Fibroblast of skin of abdomen (primary cell): ENCODE data around the gene HMCES.
"Not testable (repeated sequence)": the region's sequence is repeated elsewhere in the genome, so short reads cannot be mapped to it uniquely, and the experiment has no call there.

Experiments
- DNase-seq: peaks from one replicate; pipeline ENCODE4 v3.0.0-alpha.2; 2013

Gene HMCES

GRCh38 chr3:129323651-129324294 is 45.1 kb downstream of the HMCES start:
- DNase-seq: no peak

- no peak for DNase-seq
Measured at GRCh38 chr3:129324855-129325254, 46.2 kb downstream of the HMCES start.

DNA sequence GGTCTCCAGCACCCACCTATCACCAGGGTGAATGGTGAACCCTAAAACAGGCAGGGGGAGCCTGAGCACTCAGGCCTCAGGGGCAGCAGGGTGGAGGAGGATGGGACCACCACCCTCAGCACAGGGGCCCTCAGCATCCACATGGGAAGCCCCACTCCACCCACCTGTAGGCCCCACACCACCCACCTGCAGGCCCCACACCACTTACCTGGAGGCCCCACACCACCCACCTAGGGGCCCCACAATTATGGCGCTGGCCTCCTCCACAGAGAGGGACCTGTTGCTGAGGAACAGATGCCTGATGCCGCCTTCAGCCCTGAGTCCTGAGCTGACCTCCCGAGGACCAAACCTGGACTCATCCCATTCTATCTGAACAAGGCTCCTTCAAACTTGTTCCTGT is 46.7 kb downstream of the HMCES start:
- no peak for DNase-seq

GRCh38 chr3:129326138-129326537 is 47.5 kb downstream of the HMCES start:
- DNase-seq: no peak

DNA sequence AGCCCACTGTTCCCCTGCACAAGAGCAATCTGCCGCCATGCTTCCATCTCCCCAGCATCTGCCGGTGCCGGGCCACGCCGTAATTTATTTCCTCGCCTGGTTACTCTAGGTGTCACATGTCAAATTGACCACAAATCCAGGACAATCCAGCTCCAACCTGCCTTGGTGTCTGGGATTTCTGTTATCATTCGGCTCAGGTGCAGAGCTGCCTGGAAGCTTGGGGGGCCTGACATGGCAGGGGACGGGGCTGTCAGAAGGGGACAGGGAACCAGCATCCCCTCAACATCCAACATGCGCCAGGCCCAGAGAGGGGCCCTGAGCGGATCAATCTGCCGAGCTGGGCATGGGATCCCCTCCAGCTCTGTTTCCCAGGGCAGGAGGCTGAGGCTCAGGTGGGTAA is 47.9 kb downstream of the HMCES start:
- no peak for DNase-seq

DNA sequence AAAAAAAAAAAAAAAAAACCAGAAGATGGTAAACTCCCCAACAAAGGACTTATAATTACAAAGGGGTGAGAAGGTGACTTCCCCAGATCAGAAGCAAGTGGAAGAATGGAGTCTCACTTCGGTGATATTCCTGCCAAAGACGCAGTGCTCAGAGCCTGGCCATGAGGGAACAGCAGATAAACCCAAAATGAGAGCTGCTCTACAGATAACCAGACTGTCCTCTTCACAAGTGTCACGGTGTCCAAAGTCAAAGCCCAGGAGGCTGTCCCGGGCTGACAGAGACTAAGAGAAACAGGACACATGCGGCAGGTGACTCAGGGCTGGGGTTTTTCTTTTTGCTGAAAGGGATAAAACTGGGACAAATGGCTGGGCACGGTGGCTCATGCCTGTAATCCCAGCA is 48.8 kb downstream of the HMCES start:
- DNase-seq: no peak

DNA sequence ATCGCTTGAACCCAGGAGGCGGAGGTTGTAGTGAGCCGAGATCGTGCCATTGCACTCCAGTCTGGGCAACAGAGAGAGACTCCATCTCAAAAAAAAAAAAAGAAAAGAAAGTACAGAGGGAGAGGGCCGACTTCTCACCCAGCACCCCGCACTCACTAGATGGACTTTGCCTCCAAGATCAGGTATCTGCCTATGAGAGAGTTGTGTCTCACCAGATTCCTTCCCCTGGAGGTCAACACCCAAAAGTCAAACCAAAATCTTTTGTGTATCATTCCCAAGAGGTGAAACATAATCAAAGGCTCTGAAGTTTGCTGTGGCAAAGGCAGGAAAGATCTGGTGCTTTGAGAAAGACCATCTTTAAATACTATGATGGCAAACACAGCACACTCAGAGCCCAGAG is 51.2 kb downstream of the HMCES start:
- DNase-seq: no peak

- DNase-seq: no peak
Measured at GRCh38 chr3:129330409-129330808, 51.7 kb downstream of the HMCES start.

GRCh38 chr3:129333891-129334290 is 55.2 kb downstream of the HMCES start:
- no peak for DNase-seq

- no peak for DNase-seq
Measured at GRCh38 chr3:129336093-129336706, 57.5 kb downstream of the HMCES start.

DNA sequence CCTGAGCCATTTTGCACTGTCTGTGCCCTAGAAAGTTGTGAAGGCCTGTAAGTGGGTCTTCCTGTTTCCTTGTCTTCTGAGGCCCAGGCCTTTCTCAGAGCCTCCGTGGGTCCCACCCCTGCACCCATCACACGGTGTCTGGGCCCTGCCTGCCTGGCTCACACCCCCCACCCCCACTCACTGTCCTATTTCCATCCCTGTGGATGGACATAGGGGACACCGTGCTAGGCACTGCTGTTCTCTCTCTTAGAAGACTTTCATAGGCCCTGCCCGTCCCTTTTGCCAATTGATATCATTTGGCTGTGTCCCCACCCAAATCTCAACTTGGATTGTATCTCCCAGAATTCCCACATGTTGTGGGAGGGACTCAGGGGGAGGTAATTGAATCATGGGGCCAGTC is 59.0 kb downstream of the HMCES start:
- not testable (repeated sequence) for DNase-seq

GRCh38 chr3:129339186-129339585 is 60.5 kb downstream of the HMCES start:
- not testable (repeated sequence) for DNase-seq

DNA sequence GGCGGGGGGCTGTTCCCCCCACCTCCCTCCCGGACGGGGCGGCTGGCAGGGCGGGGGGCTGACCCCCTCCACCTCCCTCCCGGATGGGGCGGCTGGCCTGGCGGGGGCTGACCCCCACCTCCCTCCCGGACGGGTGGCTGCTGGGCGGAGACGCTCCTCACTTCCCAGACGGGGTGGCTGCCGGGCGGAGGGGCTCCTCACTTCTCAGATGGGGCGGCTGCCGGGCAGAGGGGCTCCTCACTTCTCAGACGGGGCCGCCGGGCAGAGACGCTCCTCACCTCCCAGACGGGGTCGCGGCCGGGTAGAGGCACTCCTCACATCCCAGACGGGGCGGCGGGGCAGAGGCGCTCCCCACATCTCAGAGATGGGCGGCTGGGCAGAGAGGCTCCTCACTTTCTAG is 61.2 kb downstream of the HMCES start:
- DNase-seq: not testable (repeated sequence)

GRCh38 chr3:129341331-129342141 is 62.9 kb downstream of the HMCES start:
- DNase-seq: no peak

DNA sequence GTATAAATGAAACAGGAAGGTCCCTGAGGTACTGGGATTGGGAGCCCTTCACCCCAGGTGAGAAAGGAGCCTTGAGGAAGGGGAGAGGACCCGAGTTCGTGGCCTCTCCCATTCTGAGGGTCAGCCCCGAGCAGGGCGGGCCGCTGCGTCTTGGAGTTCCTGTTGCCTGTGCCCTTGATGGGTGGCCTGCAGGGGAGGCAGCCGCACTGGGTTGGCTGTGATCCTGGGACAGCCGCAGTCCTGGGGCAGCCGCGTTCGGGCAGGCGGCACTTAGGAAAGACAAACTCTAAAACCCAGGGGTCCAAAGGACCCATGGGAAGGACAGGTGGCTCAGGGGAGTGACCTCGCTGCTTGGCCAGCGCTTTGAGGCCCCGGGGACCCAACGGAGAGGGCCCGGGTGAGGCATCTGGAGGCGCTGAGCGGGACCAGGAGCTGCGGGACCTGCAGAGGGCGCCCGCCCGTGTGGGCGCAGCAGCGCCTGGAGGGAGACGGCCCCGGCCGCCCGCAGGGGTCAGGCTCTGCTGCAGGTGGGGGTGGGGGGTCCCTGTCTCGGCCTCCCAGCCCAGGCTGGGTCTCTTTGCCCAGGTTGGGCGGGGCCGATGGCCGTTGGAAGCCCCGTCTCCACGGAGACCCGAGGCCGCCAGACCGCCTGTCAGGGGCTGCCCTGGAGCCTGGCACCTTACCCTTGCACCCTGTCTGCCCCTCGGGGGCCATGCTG is 65.1 kb downstream of the HMCES start:
- DNase-seq: no peak

DNA sequence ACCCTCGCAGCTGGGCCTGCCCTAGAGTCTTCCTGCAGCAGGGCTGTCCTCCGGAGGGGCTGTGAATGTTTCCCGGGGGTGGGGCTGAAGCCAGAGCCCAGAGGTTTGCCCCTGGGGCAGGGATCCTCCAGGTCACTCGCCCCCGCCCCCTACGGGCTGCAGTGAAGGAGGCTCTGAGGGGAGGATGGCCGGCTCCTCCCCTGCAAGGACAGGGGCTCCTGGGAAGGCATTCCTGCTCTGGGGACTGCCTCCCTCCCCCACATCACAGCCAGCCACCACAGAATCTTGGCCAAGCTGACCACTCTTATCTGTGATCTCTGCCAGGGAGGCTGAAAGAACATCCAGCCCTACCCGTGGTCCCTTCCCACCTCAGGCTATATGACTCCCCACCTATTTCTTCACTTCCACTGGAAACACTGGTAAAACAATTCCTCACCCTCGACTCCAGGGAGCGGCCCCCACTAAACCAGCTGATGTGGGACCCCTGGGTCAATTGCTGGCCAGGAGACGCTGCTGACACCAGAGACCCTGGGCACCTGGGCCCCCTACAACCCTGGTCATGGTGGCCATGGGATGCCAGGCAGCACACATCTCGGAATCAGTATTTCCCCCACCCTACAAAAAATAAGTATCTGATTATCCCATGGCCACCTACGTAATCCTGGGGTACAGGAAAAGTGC is 66.0 kb downstream of the HMCES start:
- no peak for DNase-seq

GRCh38 chr3:129345281-129345680 is 66.6 kb downstream of the HMCES start:
- no peak for DNase-seq

GRCh38 chr3:129345971-129346370 is 67.3 kb downstream of the HMCES start:
- no peak for DNase-seq

DNA sequence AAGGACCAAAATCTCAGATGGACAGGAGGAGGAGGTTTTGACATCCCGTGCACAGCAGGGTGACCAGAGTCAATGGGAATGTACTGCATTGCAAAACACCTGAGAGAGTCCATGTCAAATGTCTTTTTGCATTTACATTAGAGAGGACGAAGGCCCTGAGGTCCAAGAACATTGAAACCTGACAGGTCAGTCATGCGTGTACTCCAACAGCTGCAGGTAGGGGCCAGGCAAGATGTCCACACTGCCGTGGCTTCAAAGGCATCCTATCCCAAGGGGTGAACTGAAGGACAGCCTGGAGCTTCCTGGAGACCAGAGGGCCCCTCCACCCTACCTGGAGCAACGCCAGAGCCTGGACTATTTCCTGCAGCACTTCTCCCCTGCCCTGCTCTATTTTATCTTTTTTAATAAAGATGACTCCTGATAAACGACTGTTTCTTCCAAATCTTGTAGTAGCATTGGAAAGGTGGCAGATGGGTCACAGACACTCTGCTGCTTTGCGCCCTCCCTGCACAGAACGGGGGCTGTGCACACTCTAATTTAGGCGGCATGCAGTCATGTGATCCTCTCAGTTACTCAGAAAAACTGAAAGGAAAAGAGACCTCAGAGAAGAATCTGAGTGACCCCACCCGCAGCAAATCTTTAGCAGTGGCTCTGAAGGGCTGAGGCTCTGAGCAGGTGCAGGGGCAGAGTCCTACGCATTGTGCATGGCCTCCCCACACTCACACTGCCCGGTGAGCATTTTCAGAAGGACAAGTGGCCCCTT is 68.2 kb downstream of the HMCES start:
- no peak for DNase-seq

- no peak for DNase-seq
Measured at GRCh38 chr3:129347458-129347845, 68.8 kb downstream of the HMCES start.

- DNase-seq: no peak
Measured at GRCh38 chr3:129348734-129349133, 70.1 kb downstream of the HMCES start.

DNA sequence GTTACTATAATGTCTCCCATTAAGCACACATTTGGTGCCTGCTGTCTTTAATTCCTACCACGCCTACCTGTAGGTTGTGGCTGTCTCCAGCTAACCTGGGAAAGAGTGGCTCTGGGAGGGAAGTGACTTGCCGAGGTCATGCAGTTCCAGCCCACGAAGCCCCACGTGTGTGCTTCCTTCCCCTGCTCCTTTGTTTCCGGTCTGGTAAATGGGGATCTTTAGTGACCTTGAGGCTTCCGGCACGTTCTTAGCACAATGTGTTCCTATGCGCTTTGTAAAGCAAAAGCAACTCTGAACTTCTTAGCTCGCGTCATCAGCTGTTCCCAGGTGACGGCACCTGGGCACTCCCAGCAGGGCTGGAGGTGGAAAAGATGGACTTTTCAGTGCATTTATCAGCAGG is 70.5 kb downstream of the HMCES start:
- DNase-seq: not testable (repeated sequence)
